Anterior cingulate cortex (tissue), 58 donors: ENCODE results near the gene BBS4.

Experiments used
- DNase-seq, 58 donors: peaks; one replicate each; lab custom pipeline; 2025; lab: John Stamatoyannopoulos, UW

The BBS4 gene

GRCh38 chr15:72758182-72758581 is 72.2 kb downstream of the BBS4 start:
- DNase-seq: no peak

GRCh38 chr15:72760590-72761260 is 74.7 kb downstream of the BBS4 start:
- no peak for DNase-seq

GRCh38 chr15:72764656-72765055 is 78.6 kb downstream of the BBS4 start:
- DNase-seq: no peak

GRCh38 chr15:72766025-72766424 is 80.0 kb downstream of the BBS4 start:
- DNase-seq: no peak

GRCh38 chr15:72766780-72767179 is 80.8 kb downstream of the BBS4 start:
- no peak for DNase-seq

- DNase-seq: no peak
These were observed 84.8 kb downstream of the BBS4 start for GRCh38 chr15:72770673-72771328.

GRCh38 chr15:72771329-72771725 is 85.3 kb downstream of the BBS4 start:
- no peak for DNase-seq

- no peak for DNase-seq
These were observed 88.8 kb downstream of the BBS4 start for GRCh38 chr15:72774696-72775383.

GRCh38 chr15:72778796-72779195 is 92.8 kb downstream of the BBS4 start:
- no peak for DNase-seq

GRCh38 chr15:72781631-72782030 is 95.6 kb downstream of the BBS4 start:
- no peak for DNase-seq

- DNase-seq: no peak
These were observed 96.4 kb downstream of the BBS4 start for GRCh38 chr15:72782274-72783003.

GRCh38 chr15:72783004-72783639 is 97.1 kb downstream of the BBS4 start:
- DNase-seq: peak in 16 of 58 donors; percentile 22 to 81 (median 68)

- peak; percentile 74 to 96 (median 89) for DNase-seq
These were observed 97.8 kb downstream of the BBS4 start, which contains the start of gene ADPGK for GRCh38 chr15:72783640-72784455. Gene ADPGK (minus strand): TSS chr15:72783758. CDS start chr15:72783691, 67 bp downstream.

- DNase-seq: peak in 3 of 58 donors; percentile 45 to 54 (median 50)
These were observed 98.5 kb downstream of the BBS4 start for GRCh38 chr15:72784456-72784876.

GRCh38 chr15:72785432-72785831 is 99.4 kb downstream of the BBS4 start:
- DNase-seq: peak in 46 of 58 donors; percentile 8 to 83 (median 44)

GRCh38 chr15:72785841-72786240 is 99.8 kb downstream of the BBS4 start:
- peak in 2 of 58 donors; percentile 20 to 30 for DNase-seq

- DNase-seq: peak in 26 of 58 donors; percentile 8 to 80 (median 38)
These were observed 100.2 kb downstream of the BBS4 start for GRCh38 chr15:72786242-72786641.

- peak in 9 of 58 donors; percentile 11 to 49 (median 21) for DNase-seq
These were observed 100.8 kb downstream of the BBS4 start for GRCh38 chr15:72786676-72787345.

- peak in 1 of 58 donors; percentile 16 for DNase-seq
These were observed 101.5 kb downstream of the BBS4 start for GRCh38 chr15:72787526-72787925.
